ENCODE measurements around the gene TRPC4AP.

DNA sequence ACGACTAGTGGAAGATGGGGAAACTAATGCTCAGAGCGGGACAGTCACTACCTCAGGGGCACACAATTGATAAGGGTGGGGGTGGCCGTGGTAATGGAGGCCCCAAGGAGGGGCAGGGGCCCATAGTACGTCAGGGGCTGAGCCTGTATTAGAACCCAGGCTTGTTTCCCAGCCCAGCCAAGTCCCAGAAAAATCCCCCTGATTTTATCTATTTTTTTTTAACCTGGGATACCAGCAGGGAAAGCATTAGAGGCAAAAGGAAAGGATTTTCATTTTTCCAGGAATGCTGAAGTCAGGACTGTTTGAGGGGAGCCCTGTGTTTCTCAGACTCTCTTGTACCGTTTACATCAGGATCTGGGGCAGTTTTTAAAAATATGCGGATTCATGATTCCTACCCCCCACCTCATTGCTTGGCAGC is 136.6 kb downstream of the TRPC4AP start:
- TF ChIP-seq, protein P1, sequence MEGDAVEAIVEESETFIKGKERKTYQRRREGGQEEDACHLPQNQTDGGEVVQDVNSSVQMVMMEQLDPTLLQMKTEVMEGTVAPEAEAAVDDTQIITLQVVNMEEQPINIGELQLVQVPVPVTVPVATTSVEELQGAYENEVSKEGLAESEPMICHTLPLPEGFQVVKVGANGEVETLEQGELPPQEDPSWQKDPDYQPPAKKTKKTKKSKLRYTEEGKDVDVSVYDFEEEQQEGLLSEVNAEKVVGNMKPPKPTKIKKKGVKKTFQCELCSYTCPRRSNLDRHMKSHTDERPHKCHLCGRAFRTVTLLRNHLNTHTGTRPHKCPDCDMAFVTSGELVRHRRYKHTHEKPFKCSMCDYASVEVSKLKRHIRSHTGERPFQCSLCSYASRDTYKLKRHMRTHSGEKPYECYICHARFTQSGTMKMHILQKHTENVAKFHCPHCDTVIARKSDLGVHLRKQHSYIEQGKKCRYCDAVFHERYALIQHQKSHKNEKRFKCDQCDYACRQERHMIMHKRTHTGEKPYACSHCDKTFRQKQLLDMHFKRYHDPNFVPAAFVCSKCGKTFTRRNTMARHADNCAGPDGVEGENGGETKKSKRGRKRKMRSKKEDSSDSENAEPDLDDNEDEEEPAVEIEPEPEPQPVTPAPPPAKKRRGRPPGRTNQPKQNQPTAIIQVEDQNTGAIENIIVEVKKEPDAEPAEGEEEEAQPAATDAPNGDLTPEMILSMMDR (IDR thresholded peaks at IDR 0.05; ENCODE audit: low read length): no peak
- TF ChIP-seq EZH2phosphoT487 (IDR thresholded peaks at IDR 0.05; ENCODE audit: low read length) (no peak), EZH2 (optimal IDR thresholded peaks at IDR 0.05; ENCODE audit: low read depth, low read length) (no peak)
